A673 (cell line): ENCODE data around the gene ARHGEF33. TPM values are rescaled to one million over a fixed set of nuclear protein-coding genes. Genes with fewer than 3 reads are reported as not detected.

ENCODE experiments used
- BruUV-seq: library from RNA; stranded (reverse); fragments of 400-500 nt; replicated peaks from 2 replicates; lab custom pipeline; 2021; lab: Mats Ljungman, UMichigan
- CTCF ChIA-PET: fragments of 300-600 bp; sonication (Branson Sonifier 250); formaldehyde crosslinking; loops from one replicate; lab custom pipeline; 2022; ENCODE audit warnings: antibody characterized with exemption; lab: Charles Lee
- POLR2A ChIA-PET: fragments of 300-600 bp; sonication (Branson Sonifier 250); formaldehyde crosslinking; loops from one replicate; lab custom pipeline; 2022; ENCODE audit warnings: antibody characterized with exemption; ENCODE audit not compliant: low non-redundant PET; lab: Charles Lee
- DNase-seq: peaks from one replicate; pipeline ENCODE4 v3.0.0-alpha.2; 2015; ENCODE audit warnings: low spot score
- H3K27ac ChIP-seq: fragments of 200-600 bp; sonication (generic); 2 replicates; pipeline ENCODE4 v1.5.1; 2016; ENCODE audit warnings: mixed run types, low read depth, mild to moderate bottlenecking, mixed read lengths, antibody characterized with exemption, low read length; ENCODE audit not compliant: poor library complexity, severe bottlenecking
- H3K27me3 ChIP-seq: fragments of 200-600 bp; sonication (generic); replicated peaks from 2 replicates; pipeline ENCODE4 v1.6.1; 2017; ENCODE audit warnings: mixed run types, low read depth, mild to moderate bottlenecking, mixed read lengths, antibody characterized with exemption, low read length; ENCODE audit not compliant: insufficient read depth, poor library complexity
- H3K36me3 ChIP-seq: fragments of 200-600 bp; sonication (generic); 2 replicates; pipeline ENCODE4 v1.6.1; 2016; ENCODE audit warnings: mixed run types, mild to moderate bottlenecking, mixed read lengths, antibody characterized with exemption, low read length; ENCODE audit not compliant: insufficient read depth, poor library complexity, severe bottlenecking
- H3K4me1 ChIP-seq: fragments of 200-600 bp; sonication (generic); 2 replicates; pipeline ENCODE4 v1.6.1; 2017; ENCODE audit warnings: mixed run types, mild to moderate bottlenecking, mixed read lengths, antibody characterized with exemption, low read length; ENCODE audit not compliant: insufficient read depth, poor library complexity, severe bottlenecking
- H3K4me3 ChIP-seq: fragments of 200-600 bp; sonication (generic); 2 replicates; pipeline ENCODE4 v1.5.1; 2016; ENCODE audit warnings: low read depth, mixed run types, mild to moderate bottlenecking, mixed read lengths, low read length; ENCODE audit not compliant: poor library complexity, severe bottlenecking
- H3K9me3 ChIP-seq: fragments of 200-600 bp; sonication (generic); 2 replicates; pipeline ENCODE4 v1.6.1; 2016; ENCODE audit warnings: mixed run types, low read depth, mild to moderate bottlenecking, mixed read lengths, antibody characterized with exemption, low read length; ENCODE audit not compliant: poor library complexity, severe bottlenecking
- EZH2 ChIP-seq: fragments of 200-600 bp; sonication (generic); IDR thresholded peaks from 2 replicates; pipeline ENCODE4 v1.6.1; 2017; ENCODE audit warnings: borderline replicate concordance, low read depth, mild to moderate bottlenecking, mixed read lengths, antibody characterized with exemption, low read length; ENCODE audit not compliant: poor library complexity, severe bottlenecking
- intact Hi-C: fragments of 100-400 bp; cut with micrococcal nuclease; formaldehyde crosslinking; loops from one replicate; pipeline ENCODE4 v1.10.0; 2022; ENCODE audit not compliant: unreplicated experiment
- total RNA-seq: library from RNA; stranded (reverse); gene quantifications from 2 replicates; pipeline ENCODE4 v1.2.3, GENCODE V29; 2021
- TF ChIP-seq, protein P1 (sequence below): fragments of 300-800, 200-600 bp; sonication (generic); conservative IDR thresholded peaks from 2 replicates; pipeline ENCODE4 v1.5.1; 2017; ENCODE audit warnings: low read depth, mild to moderate bottlenecking, antibody characterized with exemption, low read length, moderate library complexity, mixed read lengths

ARHGEF33 gene
- total RNA-seq, 1 experiment from 2014 or later: 0.09 TPM

DNA sequence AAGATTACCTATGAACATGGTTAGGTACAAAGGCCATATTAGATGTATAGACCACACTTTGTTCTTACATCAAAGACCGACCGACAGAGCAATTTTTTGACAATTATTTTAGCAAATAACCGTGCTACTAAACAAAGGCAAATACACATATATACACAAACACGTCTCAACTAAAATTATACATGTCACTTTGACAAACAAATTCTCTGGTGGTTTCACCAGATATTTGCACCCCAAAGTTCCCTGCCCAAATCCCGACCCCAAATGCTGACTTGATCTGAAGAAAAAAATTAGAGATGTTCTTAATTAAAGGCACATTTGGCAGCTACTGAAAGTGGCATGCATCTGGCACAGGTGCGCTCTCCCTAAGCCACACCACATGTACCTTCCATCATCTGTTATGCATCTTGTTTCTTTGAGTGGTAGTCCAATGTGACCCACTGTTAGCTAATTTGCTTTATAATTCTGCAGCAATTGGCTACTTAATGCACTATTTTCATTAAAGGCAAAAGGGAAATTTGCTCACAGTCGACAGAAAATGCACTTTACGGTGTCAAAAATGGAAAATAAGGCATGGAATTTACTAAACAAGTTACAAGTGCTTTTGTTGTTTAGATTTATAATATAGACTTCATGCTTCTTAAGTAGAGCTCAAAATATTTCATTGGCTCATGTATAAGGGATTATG, 92.1 kb downstream of the ARHGEF33 start:
- H3K27me3 ChIP-seq: no peaks in the 10 kb centered on the region
- ChIA-PET POLR2A (no interaction called here), CTCF (no interaction called here)
- H3K4me1 ChIP-seq: no peaks in the 10 kb centered on the region
- TF ChIP-seq, protein P1, sequence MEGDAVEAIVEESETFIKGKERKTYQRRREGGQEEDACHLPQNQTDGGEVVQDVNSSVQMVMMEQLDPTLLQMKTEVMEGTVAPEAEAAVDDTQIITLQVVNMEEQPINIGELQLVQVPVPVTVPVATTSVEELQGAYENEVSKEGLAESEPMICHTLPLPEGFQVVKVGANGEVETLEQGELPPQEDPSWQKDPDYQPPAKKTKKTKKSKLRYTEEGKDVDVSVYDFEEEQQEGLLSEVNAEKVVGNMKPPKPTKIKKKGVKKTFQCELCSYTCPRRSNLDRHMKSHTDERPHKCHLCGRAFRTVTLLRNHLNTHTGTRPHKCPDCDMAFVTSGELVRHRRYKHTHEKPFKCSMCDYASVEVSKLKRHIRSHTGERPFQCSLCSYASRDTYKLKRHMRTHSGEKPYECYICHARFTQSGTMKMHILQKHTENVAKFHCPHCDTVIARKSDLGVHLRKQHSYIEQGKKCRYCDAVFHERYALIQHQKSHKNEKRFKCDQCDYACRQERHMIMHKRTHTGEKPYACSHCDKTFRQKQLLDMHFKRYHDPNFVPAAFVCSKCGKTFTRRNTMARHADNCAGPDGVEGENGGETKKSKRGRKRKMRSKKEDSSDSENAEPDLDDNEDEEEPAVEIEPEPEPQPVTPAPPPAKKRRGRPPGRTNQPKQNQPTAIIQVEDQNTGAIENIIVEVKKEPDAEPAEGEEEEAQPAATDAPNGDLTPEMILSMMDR: no peak
- no peak for TF ChIP-seq EZH2
- H3K27ac ChIP-seq: no peak overlapping the region
- intact Hi-C loops: no loop called here
- H3K4me3 ChIP-seq: no peak overlapping the region
- peaks cover 8% of the 10 kb centered on the region for H3K36me3 ChIP-seq
- no peak for DNase-seq
- BruUV-seq: no TSS peak
- H3K9me3 ChIP-seq: no peaks in the 10 kb centered on the region

DNA sequence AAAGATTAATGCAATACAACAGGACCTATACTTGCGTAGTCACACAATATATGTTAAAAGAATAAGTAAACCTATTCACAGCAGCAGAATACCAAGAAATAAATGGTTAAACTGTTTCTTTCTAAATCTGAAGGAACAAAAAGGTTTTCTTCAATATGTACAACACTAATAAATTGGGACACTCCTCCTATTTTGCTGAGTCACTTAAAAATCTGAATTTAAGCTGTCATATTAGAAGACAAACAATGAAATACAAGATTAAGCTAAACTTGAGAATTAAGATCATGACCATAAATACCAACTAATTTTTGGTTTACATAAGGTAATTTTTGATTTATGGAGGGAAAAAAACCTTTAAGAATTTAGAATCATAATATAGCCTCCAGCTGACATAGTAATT, 92.8 kb downstream of the ARHGEF33 start:
- no peaks in the 10 kb centered on the region for H3K27me3 ChIP-seq
- H3K27ac ChIP-seq: no peak overlapping the region
- H3K4me3 ChIP-seq: no peak overlapping the region
- no TSS peak for BruUV-seq
- peaks cover 8% of the 10 kb centered on the region for H3K36me3 ChIP-seq
- no peaks in the 10 kb centered on the region for H3K9me3 ChIP-seq
- no peaks in the 10 kb centered on the region for H3K4me1 ChIP-seq
- CTCF ChIA-PET: no interaction called here
- TF ChIP-seq, protein P1: no peak
- TF ChIP-seq EZH2: no peak
- intact Hi-C loops: no loop called here
- POLR2A ChIA-PET: no interaction called here
- DNase-seq: no peak

DNA sequence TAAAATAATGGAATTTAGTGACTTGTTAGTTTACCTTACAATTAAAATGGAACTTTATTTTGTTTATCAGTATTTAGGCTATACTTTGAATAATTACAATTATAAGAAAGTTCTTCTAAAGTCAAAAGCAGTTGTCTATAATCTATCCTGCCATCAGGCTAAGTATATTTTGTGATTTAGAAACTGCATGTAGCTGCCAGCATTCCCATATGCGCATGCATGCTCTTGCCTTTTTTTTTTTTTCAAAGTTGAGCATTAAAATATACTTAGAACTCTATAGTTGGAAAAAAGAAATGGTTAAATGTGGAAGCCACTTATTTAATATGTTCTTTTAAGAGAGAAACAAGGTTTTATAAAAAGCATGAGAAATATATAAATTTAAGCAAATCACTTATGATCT, 99.0 kb downstream of the ARHGEF33 start:
- TF ChIP-seq EZH2: no peak
- TF ChIP-seq, protein P1: no peak
- Histone ChIP-seq H3K4me1 (no peaks in the 10 kb centered on the region), H3K27me3 (no peaks in the 10 kb centered on the region), H3K27ac (no peak overlapping the region), H3K4me3 (no peak overlapping the region), H3K36me3 (peaks cover 9% of the 10 kb centered on the region), H3K9me3 (no peaks in the 10 kb centered on the region)
- intact Hi-C loops: no loop called here
- POLR2A ChIA-PET: interaction anchor here (0.8 kb wide), 1 partner anchor 12 kb away, joined by 10 read pairs; no protein-coding TSS in a partner anchor
- BruUV-seq: no TSS peak
- DNase-seq: no peak
- CTCF ChIA-PET: no interaction called here
